Measurements from ENCODE around the gene PTPRD.

Gene PTPRD

GRCh38 chr9:8287970-8288369 is 2324.8 kb downstream of the PTPRD start:
- TF ChIP-seq TAF1 (IDR thresholded peaks at IDR 0.05; ENCODE audit: borderline replicate concordance, insufficient read depth, low read length) (no peak), FOXP2 (optimal IDR thresholded peaks at IDR 0.05; ENCODE audit: borderline replicate concordance, extremely low read depth, extremely low read length, insufficient read depth) (no peak), REST (IDR thresholded peaks at IDR 0.05; ENCODE audit: insufficient read depth in 1 of 2, low read depth in 2 of 2, low read length in 2 of 2) (no peak), POLR2AphosphoS5 (IDR thresholded peaks at IDR 0.05; ENCODE audit: low read depth, low read length) (no peak), SIN3A (IDR thresholded peaks at IDR 0.05; ENCODE audit: borderline replicate concordance, insufficient read depth, low read length) (no peak)

GRCh38 chr9:8287501-8287900 is 2325.3 kb downstream of the PTPRD start:
- TF ChIP-seq REST (IDR thresholded peaks at IDR 0.05; ENCODE audit: insufficient read depth in 1 of 2, low read depth in 2 of 2, low read length in 2 of 2) (no peak), TAF1 (IDR thresholded peaks at IDR 0.05; ENCODE audit: borderline replicate concordance, insufficient read depth, low read length) (no peak), POLR2AphosphoS5 (IDR thresholded peaks at IDR 0.05; ENCODE audit: low read depth, low read length) (no peak), SIN3A (IDR thresholded peaks at IDR 0.05; ENCODE audit: borderline replicate concordance, insufficient read depth, low read length) (no peak), FOXP2 (optimal IDR thresholded peaks at IDR 0.05; ENCODE audit: borderline replicate concordance, extremely low read depth, extremely low read length, insufficient read depth) (no peak)

- TF ChIP-seq FOXP2 (optimal IDR thresholded peaks at IDR 0.05; ENCODE audit: borderline replicate concordance, extremely low read depth, extremely low read length, insufficient read depth) (no peak), POLR2AphosphoS5 (IDR thresholded peaks at IDR 0.05; ENCODE audit: low read depth, low read length) (no peak)
Observed at GRCh38 chr9:8284884-8285283, 2327.9 kb downstream of the PTPRD start.

GRCh38 chr9:8282535-8282934 is 2330.3 kb downstream of the PTPRD start:
- no peak for TF ChIP-seq POLR2AphosphoS5 (IDR thresholded peaks at IDR 0.05; ENCODE audit: low read depth, low read length)
- no peak for TF ChIP-seq REST (IDR thresholded peaks at IDR 0.05; ENCODE audit: insufficient read depth in 1 of 2, low read depth in 2 of 2, low read length in 2 of 2)
- no peak for TF ChIP-seq SIN3A (IDR thresholded peaks at IDR 0.05; ENCODE audit: borderline replicate concordance, insufficient read depth, low read length)
- no peak for TF ChIP-seq TAF1 (IDR thresholded peaks at IDR 0.05; ENCODE audit: borderline replicate concordance, insufficient read depth, low read length)
- no peak for TF ChIP-seq FOXP2 (optimal IDR thresholded peaks at IDR 0.05; ENCODE audit: borderline replicate concordance, extremely low read depth, extremely low read length, insufficient read depth)

GRCh38 chr9:8280811-8281210 is 2332.0 kb downstream of the PTPRD start:
- no peak for TF ChIP-seq FOXP2 (optimal IDR thresholded peaks at IDR 0.05; ENCODE audit: borderline replicate concordance, extremely low read depth, extremely low read length, insufficient read depth)
- no peak for TF ChIP-seq TAF1 (IDR thresholded peaks at IDR 0.05; ENCODE audit: borderline replicate concordance, insufficient read depth, low read length)
- TF ChIP-seq REST (IDR thresholded peaks at IDR 0.05; ENCODE audit: insufficient read depth in 1 of 2, low read depth in 2 of 2, low read length in 2 of 2): no peak
- no peak for TF ChIP-seq SIN3A (IDR thresholded peaks at IDR 0.05; ENCODE audit: borderline replicate concordance, insufficient read depth, low read length)
- no peak for TF ChIP-seq POLR2AphosphoS5 (IDR thresholded peaks at IDR 0.05; ENCODE audit: low read depth, low read length)

Measured in PFSK-1 (cell line).